Right lobe of liver (tissue), 6 donors: ENCODE measurements around the gene ADAP2. TPM values are rescaled to one million over a fixed set of nuclear protein-coding genes. Genes with fewer than 3 reads are reported as not detected.

Experiments used
- ATAC-seq, 4 donors: fragments of 200-7000 bp; cut with Tn5 transposase; one replicate each; pipeline ENCODE4 v1.9.1; 2020; ENCODE audit warnings: mild to moderate bottlenecking in 4 of 4, moderate library complexity in 4 of 4
- DNase-seq, 3 donors: peaks; one replicate each; pipeline ENCODE4 v3.0.0-alpha.2; 2020
- H3K27ac ChIP-seq, 3 donors: fragments of 200-600 bp; one replicate each; pipeline ENCODE4 v1.8.0; 2022
- H3K27me3 ChIP-seq, 2 donors: fragments of 200-600 bp; one replicate each; pipeline ENCODE4 v1.8.0; 2022
- H3K36me3 ChIP-seq, 4 donors: fragments of 200-600 bp; sonication (generic) in 1 of 4; one replicate each; pipeline versions ENCODE4 v1.5.1 to v1.8.0; 2017 to 2022; ENCODE audit warnings: control low read depth in 1 of 4
- H3K4me1 ChIP-seq, 4 donors: fragments of 200-600 bp; sonication (generic) in 1 of 4; one replicate each; pipeline versions ENCODE4 v1.5.1 to v1.8.0; 2017 to 2022; ENCODE audit warnings: control low read depth in 1 of 4
- H3K4me3 ChIP-seq, 3 donors: fragments of 200-600 bp; one replicate each; pipeline ENCODE4 v1.8.0; 2022
- H3K9me3 ChIP-seq, 4 donors: fragments of 200-600 bp; sonication (generic) in 1 of 4; one replicate each; pipeline versions ENCODE4 v1.5.1 to v1.8.0; 2017 to 2022; ENCODE audit warnings: control low read depth in 1 of 4
- POLR2A ChIP-seq: fragments of 450-650 bp; IDR thresholded peaks from one replicate; pipeline ENCODE4 v1.6.1; 2017; ENCODE audit warnings: antibody characterized with exemption, mild to moderate bottlenecking
- WGBS: methylation state at CpG from one replicate; pipeline ENCODE4 v1.1.6; 2018; ENCODE audit warnings: low coverage, low lambda C conversion rate; ENCODE audit not compliant: insufficient coverage; ENCODE audit errors: missing lambda C conversion rate; 5-methylcytosine and 5-hydroxymethylcytosine counted together
- intact Hi-C, 2 donors: fragments of 100-400 bp; cut with DNase I; formaldehyde crosslinking; loops; one replicate each; pipeline versions ENCODE4 v1.11.2 to v1.14.1; 2022
- total RNA-seq, 6 experiments: library from RNA; depleted of rRNA in 2 of 6; stranded (reverse); fragments of >200 nt in 2 of 6; fragmentation: NEBNext Ultra II Directional in 3 of 6; extraction: Animal tissue kit (Norgen Biotek cat#: 25700) in 3 of 6; gene quantifications; one replicate each; pipeline versions ENCODE4 v1.1.0 to v1.2.4, GENCODE V29; 2016 to 2023
- TF ChIP-seq, protein P1 (sequence below), 4 donors: fragments of 200-600 bp in 3 of 4; fragments of 450-650 bp in 1 of 4; IDR thresholded peaks; one replicate each; pipeline versions ENCODE4 v1.5.1 to v1.8.0; 2016 to 2022; ENCODE audit warnings: antibody characterized with exemption in 4 of 4, mild to moderate bottlenecking in 2 of 4
- donor health status: DM: no; HTN: yes; CAD: no.
- donor health status: DM: no; HTN: no; CAD: no.
- donor health status: DM: no; HTN: no; CAD: no.
- donor health status: DM: no; HTN: yes; CAD: no.
- donor health status: DM: no; HTN: yes; CAD: no.

Gene ADAP2
- total RNA-seq, 6 experiments from 2014 or later = 5.4 to 13.2 (median 8.1) TPM

DNA sequence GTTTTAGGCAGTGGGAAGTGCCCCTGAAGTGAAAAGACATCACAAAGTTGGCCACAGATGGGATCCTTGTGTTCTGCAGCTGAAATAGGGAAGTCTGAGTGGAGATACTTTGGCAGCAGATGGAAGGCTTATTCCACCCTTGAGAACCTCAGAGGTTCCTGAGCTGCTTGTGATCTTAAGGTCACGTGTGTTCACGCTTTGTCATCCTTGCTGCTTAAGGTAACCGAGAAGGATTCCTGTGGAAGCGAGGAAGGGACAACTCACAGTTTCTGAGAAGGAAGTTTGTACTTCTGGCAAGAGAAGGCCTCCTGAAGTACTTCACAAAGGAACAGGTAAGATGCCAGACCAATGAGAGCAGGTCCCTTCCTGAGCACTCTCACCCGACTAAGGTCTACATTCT lies 12.2 kb downstream of the ADAP2 start:
- Histone ChIP-seq H3K27ac (no peak overlapping the region), H3K36me3 (no peaks in the 10 kb centered on the region), H3K4me1 (peaks cover 0 to 10% (median 0%) of the 10 kb centered on the region in 4 donors), H3K27me3 (no peaks in the 10 kb centered on the region), H3K4me3 (no peak overlapping the region), H3K9me3 (no peaks in the 10 kb centered on the region)
- peak in 1 of 4 donors; percentile 23 for ATAC-seq
- DNase-seq = no peak
- TF ChIP-seq, protein P1, sequence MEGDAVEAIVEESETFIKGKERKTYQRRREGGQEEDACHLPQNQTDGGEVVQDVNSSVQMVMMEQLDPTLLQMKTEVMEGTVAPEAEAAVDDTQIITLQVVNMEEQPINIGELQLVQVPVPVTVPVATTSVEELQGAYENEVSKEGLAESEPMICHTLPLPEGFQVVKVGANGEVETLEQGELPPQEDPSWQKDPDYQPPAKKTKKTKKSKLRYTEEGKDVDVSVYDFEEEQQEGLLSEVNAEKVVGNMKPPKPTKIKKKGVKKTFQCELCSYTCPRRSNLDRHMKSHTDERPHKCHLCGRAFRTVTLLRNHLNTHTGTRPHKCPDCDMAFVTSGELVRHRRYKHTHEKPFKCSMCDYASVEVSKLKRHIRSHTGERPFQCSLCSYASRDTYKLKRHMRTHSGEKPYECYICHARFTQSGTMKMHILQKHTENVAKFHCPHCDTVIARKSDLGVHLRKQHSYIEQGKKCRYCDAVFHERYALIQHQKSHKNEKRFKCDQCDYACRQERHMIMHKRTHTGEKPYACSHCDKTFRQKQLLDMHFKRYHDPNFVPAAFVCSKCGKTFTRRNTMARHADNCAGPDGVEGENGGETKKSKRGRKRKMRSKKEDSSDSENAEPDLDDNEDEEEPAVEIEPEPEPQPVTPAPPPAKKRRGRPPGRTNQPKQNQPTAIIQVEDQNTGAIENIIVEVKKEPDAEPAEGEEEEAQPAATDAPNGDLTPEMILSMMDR (IDR thresholded peaks at IDR 0.05) = no peak
- no peak for TF ChIP-seq POLR2A
- intact Hi-C loops = no loop called here
- WGBS = 52% methylated on average over 5 of the region's 5 CpGs

DNA sequence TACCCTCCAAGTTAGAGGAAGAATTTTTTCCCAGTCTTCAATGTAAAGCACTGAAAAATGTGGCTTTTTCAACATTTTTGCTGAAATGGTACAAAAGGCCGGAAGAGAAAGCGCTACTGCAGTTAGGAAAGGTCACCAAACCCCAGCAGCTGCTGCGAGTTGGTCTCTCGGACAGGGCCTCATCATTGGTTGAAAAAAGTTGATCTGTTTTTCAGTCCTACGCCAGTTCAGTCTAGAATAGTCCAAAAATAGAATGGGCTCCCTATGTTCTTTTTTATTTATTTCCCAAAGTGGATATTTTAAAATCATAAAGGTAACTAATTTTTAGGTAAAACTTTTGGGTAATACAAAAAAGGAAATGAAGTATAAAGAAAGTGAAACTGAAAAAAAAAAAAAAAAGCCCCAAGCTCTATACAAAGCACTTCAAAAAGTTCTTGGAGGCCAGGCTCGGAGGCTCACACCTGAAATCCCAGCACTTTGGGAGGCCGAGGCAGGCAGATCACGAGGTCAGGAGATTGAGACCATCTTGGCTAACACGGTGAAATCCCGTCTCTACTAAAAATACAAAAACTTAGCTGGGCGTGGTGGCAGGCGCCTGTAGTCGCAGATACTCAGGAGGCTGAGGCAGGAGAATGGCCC lies 17.4 kb downstream of the ADAP2 start:
- intact Hi-C loops = no loop called here
- DNase-seq (no peak), ATAC-seq (peak; percentile 22 to 40 (median 38))
- no peak for TF ChIP-seq POLR2A
- TF ChIP-seq, protein P1 (IDR thresholded peaks at IDR 0.05) = no peak
- no peaks in the 10 kb centered on the region for H3K36me3 ChIP-seq
- H3K4me1 ChIP-seq = no peaks in the 10 kb centered on the region
- H3K4me3 ChIP-seq = no peak overlapping the region
- H3K9me3 ChIP-seq = no peaks in the 10 kb centered on the region
- peak overlapping the region in 2 of 3 donors; percentile 6 to 18 for H3K27ac ChIP-seq
- WGBS = 66% methylated on average over 10 of the region's 13 CpGs
- H3K27me3 ChIP-seq = no peaks in the 10 kb centered on the region

DNA sequence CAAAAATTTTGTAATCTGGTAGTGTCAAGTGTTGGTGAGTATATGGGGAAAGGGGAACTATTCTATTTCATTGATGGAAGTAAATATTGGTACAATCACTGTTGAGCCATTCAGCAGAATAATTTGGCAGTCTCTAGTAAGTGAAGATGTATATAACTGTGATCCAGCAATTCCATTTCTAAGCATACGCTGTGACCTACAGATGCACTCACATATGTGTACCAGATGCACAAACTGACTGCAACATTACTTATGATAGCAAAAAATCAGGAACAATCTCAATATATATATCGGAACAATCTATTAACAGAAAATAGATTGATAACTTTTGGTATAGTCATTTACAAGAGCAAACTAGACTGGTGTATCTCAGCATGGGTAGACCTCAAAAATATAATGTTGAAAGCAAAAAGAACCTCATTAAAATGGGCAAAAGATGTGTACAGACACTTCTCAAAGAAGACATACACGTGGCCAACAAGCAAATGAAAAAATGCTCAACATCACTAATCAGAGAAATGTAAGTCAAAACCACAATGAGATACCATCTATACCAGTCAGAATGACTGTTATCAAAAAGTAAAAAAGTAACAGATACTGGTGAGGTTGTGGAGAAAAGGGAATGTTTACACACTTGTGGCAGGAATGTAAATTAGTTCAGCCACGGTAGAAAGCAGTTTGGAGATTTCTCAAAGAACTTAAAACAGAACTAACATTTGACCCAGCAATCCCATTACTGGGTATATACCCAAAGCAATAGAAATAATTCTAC lies 20.7 kb downstream of the ADAP2 start:
- Histone ChIP-seq H3K4me3 (no peak overlapping the region), H3K36me3 (no peaks in the 10 kb centered on the region), H3K4me1 (no peaks in the 10 kb centered on the region), H3K27me3 (no peaks in the 10 kb centered on the region), H3K27ac (no peak overlapping the region), H3K9me3 (no peaks in the 10 kb centered on the region)
- ATAC-seq (no peak), DNase-seq (no peak)
- TF ChIP-seq, protein P1 (IDR thresholded peaks at IDR 0.05) = no peak
- TF ChIP-seq POLR2A = no peak
- intact Hi-C loops = no loop called here
- WGBS = 58% methylated on average over 4 of the region's 4 CpGs

DNA sequence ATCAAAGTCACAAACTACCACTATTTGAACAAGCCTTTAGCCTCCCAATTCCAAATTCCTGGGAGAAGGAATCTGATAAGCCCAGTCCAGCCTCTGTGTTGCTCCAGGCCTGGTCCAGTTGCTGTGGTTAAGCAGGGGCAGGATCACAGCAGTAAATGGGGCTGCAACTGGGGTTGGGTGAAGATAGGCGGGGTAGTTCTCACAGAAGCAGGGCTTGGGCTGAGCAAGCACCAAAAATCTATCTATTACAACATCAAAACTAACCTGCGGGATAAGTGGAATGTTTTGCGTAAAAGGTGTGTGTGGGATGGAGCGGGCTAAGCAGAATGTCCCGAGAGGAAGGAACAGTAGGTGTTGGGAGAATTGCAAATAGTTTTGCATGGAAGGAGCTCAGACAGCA lies 26.1 kb downstream of the ADAP2 start:
- TF ChIP-seq, protein P1 (IDR thresholded peaks at IDR 0.05) = no peak
- TF ChIP-seq POLR2A = no peak
- DNase-seq (no peak), ATAC-seq (no peak)
- Histone ChIP-seq H3K27me3 (no peaks in the 10 kb centered on the region), H3K4me3 (no peak overlapping the region), H3K4me1 (peaks cover 0 to 7% (median 2%) of the 10 kb centered on the region in 4 donors), H3K36me3 (no peaks in the 10 kb centered on the region), H3K9me3 (no peaks in the 10 kb centered on the region), H3K27ac (no peak overlapping the region)
- intact Hi-C loops = no loop called here
- 80% methylated on average over 5 of the region's 5 CpGs for WGBS
